ENCODE data around the gene THBD.

THBD gene

DNA sequence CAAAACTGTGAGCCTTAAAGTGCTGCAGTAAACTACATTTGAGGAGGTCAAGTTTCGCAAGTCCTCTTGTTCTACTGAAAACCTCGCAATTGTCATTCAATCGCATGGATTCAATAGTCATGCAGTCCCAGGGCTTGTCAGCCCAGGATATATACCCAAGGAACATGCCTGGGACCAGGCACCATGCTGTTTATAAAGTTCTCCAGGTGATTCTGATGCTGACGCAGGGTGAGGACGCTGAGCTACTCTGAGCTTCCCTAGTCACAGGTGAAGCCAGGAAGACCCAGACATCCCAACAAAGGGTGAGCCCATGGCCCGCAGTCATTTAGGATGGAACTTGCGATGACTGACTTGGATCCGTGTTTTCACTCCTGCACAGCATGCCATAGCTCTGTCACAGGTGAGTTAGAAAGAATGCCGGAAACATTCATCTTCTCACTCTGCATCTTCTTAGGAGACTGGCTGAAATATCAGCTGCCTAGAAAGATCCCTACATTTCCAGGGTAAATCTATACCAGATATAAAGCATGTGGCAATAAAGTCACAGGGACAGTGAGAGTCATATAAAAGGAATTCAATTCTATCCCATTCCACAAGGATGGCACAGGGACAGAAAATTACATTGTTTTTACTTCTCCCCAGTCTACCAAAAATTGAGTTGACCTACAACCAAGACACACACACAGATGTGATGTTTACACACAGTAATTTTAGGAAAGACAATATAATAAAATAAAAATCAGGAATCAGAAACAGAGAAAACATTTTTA, 41.4 kb downstream of the THBD start:
- DNase-seq: no peak

DNA sequence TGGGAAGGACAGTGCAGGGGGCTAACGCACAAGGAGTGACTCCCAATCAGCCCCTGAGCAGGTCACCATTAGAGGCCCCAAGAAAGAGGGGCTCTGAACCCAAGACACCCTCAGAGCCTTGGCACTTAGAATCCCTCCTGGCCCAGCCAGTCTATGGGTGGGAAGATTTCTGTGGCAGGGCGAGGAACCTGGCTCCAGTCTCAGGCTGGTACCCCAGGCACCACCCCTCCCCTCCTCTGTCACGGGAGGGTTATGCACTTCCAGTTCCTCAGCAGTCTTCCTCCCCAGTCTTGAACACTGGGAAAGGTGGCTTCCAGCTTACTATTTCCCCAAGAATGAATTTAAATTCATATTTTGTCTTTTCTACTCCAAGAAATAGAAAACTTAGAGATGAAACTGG, 42.0 kb downstream of the THBD start:
- DNase-seq: no peak

DNA sequence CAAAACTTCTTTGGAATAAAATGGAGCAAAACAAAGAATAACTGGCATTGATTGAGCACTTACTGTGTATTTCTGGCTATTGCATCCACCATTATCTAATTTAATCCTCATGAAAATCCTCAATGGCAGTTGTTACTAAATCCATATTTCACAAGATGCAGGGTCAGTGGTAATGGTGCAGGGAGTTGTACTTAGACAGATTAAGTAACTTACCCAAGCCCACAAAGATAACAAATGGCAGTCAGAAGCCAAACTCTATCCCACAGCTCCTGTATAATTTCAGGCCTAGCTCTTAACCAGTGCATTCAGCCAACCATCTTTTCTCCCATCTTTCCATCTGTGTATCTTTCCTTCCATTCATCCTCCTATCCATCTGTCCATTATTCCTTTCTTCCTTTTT, 43.7 kb downstream of the THBD start:
- no peak for DNase-seq

DNA sequence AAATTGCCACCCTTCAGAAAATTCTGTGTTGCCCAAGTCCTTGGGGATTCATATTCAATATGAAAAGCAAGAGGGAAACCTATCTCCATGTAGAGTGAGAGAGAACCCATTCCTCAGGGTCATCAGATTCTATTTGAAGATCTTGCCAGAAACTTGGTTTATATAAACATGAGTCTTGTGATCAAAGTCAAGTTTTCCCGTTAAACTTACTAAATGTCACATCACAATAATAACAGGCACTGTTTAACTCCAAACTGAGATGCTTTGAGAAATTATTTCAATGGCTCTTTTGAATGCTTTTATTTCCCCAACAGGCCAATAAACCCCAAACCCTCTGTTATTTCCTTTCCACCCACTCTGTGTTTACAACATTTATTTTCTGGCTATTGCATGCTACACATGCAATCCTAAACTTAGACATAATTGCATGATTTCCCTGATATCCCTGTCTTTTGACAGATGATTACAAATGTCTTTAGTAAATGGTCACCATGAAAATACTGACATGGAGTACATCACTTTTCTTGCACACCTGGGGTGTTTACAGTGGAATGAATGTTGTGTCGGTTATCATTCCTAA, 45.5 kb downstream of the THBD start:
- DNase-seq: no peak

DNA sequence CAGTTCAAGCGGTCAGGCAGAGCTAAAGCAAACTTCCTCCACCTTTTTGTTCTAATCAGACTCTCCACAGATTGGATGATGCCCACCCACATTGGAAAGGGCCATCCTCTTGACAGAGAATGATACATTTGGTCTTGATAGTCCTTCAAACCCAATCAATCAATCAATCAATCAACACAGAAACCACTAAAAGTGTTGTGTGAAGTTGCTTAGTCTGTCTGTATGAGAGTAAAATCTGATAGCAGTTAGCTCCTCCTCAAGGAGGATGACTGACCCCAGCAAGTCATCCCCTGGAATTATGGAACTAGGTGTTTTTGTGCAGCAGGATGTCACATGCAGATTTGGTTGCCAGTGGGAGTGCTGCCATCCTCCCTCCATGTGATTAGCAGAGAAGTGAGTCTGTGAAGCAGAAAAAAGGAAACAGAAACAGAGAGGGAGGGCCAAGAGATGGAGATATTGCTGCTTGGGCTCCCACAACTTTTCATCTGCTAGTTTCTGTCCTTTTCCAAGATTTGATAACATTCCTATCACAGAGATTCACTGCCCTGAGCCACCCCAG, 46.3 kb downstream of the THBD start:
- no peak for DNase-seq

DNA sequence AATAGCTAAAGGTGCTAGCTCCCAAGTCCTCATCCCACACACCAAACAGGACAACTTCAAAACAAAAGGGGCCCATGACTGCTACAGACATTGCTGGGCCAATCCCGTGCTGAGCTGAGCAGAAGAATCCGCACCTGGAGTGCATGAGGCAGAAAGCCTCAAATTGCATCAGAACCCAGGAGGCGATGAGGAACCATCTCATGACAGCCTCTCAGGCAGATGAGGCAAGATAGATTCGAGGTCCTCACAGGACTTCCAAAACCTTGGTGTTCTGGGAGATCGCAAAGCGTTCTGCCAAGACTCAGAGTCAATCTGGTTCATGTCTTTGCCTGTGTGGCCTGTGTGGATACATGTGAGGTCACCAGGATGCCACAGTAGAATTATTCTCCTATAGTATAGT, 47.2 kb downstream of the THBD start:
- no peak for DNase-seq

DNA sequence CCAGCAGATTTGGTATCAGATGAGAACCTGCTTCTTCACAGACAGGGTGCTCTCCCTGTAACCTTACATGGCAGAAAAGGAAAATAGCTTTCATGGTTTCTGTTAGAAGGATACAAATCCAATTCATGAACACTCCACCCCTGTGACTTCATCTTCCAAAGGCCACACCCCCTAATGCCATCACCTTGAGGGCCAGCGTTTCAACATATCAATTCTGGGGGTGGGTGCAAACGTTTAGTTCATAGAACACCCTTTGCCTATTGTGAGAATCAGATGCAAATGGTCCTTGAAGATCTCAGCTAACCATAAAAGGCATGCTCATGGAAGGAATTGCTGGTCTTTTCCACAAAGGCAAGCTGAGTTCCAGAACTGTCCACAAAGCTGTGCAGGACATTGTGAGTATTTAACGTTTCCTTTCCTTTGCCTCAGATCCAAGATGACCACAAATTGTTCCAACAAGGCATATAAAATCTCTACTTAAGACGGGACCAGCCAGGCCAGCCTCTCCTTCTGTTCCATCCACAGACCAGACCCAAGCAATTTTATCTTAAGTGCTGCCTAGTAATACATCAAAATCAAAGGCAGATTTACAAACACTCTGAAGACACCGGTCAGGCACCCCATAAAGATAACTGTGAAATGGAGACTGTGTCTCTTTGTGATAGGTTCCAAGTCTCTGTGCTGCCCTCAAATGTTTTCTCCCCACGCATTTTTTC, 49.1 kb downstream of the THBD start:
- no peak for DNase-seq

DNA sequence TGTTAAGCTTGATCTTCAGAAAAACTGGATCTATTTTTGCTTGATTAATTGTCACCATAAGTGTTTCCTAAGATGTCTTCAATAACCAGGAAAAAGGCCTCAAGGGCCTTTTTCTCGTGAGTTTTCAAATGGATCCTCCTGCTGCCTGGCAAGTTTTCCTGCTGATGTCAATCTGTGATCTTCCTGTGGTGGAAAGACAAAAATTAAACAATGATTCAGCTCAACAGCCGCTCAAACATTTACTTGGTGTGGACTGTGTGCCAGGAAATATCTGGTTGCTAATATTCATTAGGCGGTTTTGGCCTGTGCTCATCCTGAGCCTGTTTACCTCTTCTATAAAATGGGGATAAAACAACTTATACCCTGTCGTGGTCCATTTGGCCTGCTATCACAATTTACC, 49.7 kb downstream of the THBD start:
- DNase-seq: no peak

DNA sequence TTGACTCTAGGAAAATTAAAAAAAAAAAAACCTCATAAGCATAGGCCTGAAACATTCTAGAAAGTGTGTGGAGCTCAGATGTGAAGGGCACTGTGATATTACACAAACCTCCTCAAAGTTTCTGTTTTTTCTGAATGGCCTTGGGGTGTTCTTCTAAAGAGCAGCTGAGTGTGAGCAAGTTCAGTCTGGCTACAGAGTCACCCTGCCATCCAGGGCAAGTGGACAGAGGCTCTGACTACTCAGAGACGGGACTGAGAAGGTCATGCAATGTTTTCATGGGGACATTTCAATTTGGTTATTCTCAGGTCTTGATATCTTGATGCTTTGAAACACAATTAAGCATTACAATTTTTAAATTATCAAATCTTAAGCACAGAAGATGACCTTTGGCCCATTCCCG, 51.0 kb downstream of the THBD start:
- DNase-seq: no peak

DNA sequence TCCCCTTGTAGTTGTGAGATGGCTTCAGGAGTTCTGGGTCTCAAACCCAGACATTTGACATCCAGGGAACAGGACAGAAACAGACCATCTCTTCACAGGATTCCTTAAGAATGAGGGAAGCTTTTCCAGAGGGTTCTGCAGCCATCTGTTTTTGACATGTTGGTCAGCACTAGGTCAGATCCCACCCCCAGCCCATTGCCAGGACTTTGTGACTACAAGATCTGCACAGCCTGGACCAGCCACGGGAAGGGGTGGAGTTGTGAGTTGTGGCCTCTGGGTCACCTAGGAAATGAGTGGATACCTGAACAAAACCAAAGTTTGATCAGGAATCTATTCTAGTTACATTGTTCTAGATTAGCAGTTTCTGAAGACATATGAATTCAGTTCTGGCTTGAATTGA, 53.5 kb downstream of the THBD start:
- no peak for DNase-seq

All from CD4-positive, alpha-beta T cell treated with Interleukin-17A for 1 hour (primary cell).